H1 (cell line): Measurements from ENCODE around the gene ALDH1A3. TPM values are rescaled to one million over a fixed set of nuclear protein-coding genes. Genes with fewer than 3 reads are reported as not detected.

Experiments
- CTCF ChIA-PET: fragments of 300-600 bp; sonication (Branson Sonifier 250); formaldehyde crosslinking; loops from one replicate; lab custom pipeline; 2021; ENCODE audit not compliant: partially characterized antibody; lab: Charles Lee
- POLR2A ChIA-PET: fragments of 300-600 bp; sonication (Branson Sonifier 250); formaldehyde crosslinking; loops from one replicate; lab custom pipeline; 2021; ENCODE audit warnings: inconsistent platforms; ENCODE audit not compliant: partially characterized antibody; lab: Charles Lee
- DNase-seq, 2 experiments: peaks; one replicate each; pipeline versions ENCODE4 v3.0.0 to v3.0.0-alpha.2; 2010 to 2022; ENCODE audit warnings: low spot score in 2 of 2, low read depth in 1 of 2, mixed read lengths in 1 of 2
- FAIRE-seq: peaks from 2 replicates; lab custom pipeline; 2011; peaks lifted over from hg19 to GRCh38; lab: Jason Lieb, UNC
- H2AFZ ChIP-seq: 2 replicates; pipeline ENCODE4 v1.8.1; 2012; ENCODE audit warnings: low read length, inconsistent platforms
- H2AK5ac ChIP-seq: 2 replicates; pipeline ENCODE4 v1.6.1; 2013; ENCODE audit warnings: low read depth, low read length
- H2BK120ac ChIP-seq: replicated peaks from 2 replicates; pipeline ENCODE3; 2013; ENCODE audit warnings: low read depth, low read length, inconsistent platforms
- H2BK12ac ChIP-seq: 2 replicates; pipeline ENCODE4 v1.6.1; 2013; ENCODE audit warnings: low read depth, low read length
- H2BK15ac ChIP-seq: 2 replicates; pipeline ENCODE4 v1.6.1; 2013; ENCODE audit warnings: low read length
- H2BK20ac ChIP-seq: 2 replicates; pipeline ENCODE4 v1.6.1; 2013; ENCODE audit warnings: low read length
- H2BK5ac ChIP-seq: 2 replicates; pipeline ENCODE4 v1.6.1; 2013; ENCODE audit warnings: low read depth, low read length
- H3K14ac ChIP-seq: 2 replicates; pipeline ENCODE4 v1.6.1; 2013; ENCODE audit warnings: inconsistent platforms; ENCODE audit not compliant: insufficient read length
- H3K18ac ChIP-seq: 2 replicates; pipeline ENCODE4 v1.6.1; 2013; ENCODE audit warnings: low read length; ENCODE audit errors: extremely low read depth
- H3K23ac ChIP-seq: 2 replicates; pipeline ENCODE4 v1.6.1; 2013; ENCODE audit warnings: inconsistent platforms; ENCODE audit not compliant: insufficient read length
- H3K23me2 ChIP-seq: 2 replicates; pipeline ENCODE4 v1.6.1; 2013; ENCODE audit warnings: low read depth, low read length
- H3K27ac ChIP-seq: 2 replicates; pipeline ENCODE4 v1.6.1; 2011; ENCODE audit warnings: low read depth, low read length, inconsistent platforms
- H3K27me3 ChIP-seq, 4 experiments: replicated peaks in 1 of 4; 1 replicate in 1 of 4; 2 replicates in 3 of 4; pipeline versions ENCODE4 v1.6.1 to v1.8.1; 2011 to 2013; ENCODE audit warnings: low read length in 3 of 4, mild to moderate bottlenecking in 3 of 4, inconsistent platforms in 2 of 4, mixed read lengths in 2 of 4, moderate library complexity in 1 of 4; ENCODE audit not compliant: control insufficient read depth in 3 of 4, insufficient read depth in 3 of 4; ENCODE audit errors: extremely low read depth in 1 of 4
- H3K36me3 ChIP-seq, 4 experiments: 2 replicates each; pipeline versions ENCODE4 v1.6.1 to v1.8.1; 2011 to 2013; ENCODE audit warnings: mild to moderate bottlenecking in 4 of 4, low read length in 3 of 4, moderate library complexity in 2 of 4, control low read depth in 1 of 4, inconsistent platforms in 1 of 4; ENCODE audit not compliant: insufficient read depth in 4 of 4, control insufficient read depth in 2 of 4
- H3K4ac ChIP-seq: replicated peaks from 2 replicates; pipeline ENCODE3; 2013; ENCODE audit warnings: low read length, low read depth, mixed read lengths, inconsistent platforms; ENCODE audit not compliant: insufficient read length
- H3K4me1 ChIP-seq, 4 experiments: replicated peaks in 1 of 4; 1 replicate in 1 of 4; 2 replicates in 3 of 4; pipeline versions ENCODE4 v1.6.1 to v1.8.1; 2011 to 2013; ENCODE audit warnings: low read length in 3 of 4, inconsistent platforms in 2 of 4, mixed read lengths in 1 of 4; ENCODE audit not compliant: insufficient read depth in 4 of 4, control insufficient read depth in 3 of 4
- H3K4me2 ChIP-seq, 2 experiments: 2 replicates each; pipeline versions ENCODE4 v1.6.1 to v1.8.1; 2011 to 2013; ENCODE audit warnings: low read depth in 2 of 2, low read length in 2 of 2, control low read depth in 1 of 2, inconsistent platforms in 1 of 2, mild to moderate bottlenecking in 1 of 2; ENCODE audit not compliant: insufficient read depth in 1 of 2
- H3K4me3 ChIP-seq, 4 experiments: fragments of 200-600, 300-600 bp in 1 of 4; sonication (generic), shearing (Covaris generic), sonication (Bioruptor Twin) in 1 of 4; 2 replicates each; pipeline versions ENCODE4 v1.5.1 to v1.8.1; 2011 to 2016; ENCODE audit warnings: low read length in 4 of 4, low read depth in 3 of 4, control low read depth in 2 of 4, inconsistent platforms in 2 of 4, mild to moderate bottlenecking in 2 of 4, mixed read lengths in 1 of 4, moderate library complexity in 1 of 4; ENCODE audit not compliant: insufficient read depth in 2 of 4; ENCODE audit errors: extremely low read depth in 1 of 4
- H3K56ac ChIP-seq: replicated peaks from 2 replicates; pipeline ENCODE3; 2013; ENCODE audit warnings: low read depth, mild to moderate bottlenecking, mixed read lengths, low read length, inconsistent platforms; ENCODE audit not compliant: insufficient read length
- H3K79me1 ChIP-seq: 2 replicates; pipeline ENCODE4 v1.6.1; 2013; ENCODE audit warnings: low read depth, low read length, control low read depth
- H3K79me2 ChIP-seq, 2 experiments: 2 replicates each; pipeline versions ENCODE4 v1.6.1 to v1.8.1; 2012 to 2013; ENCODE audit warnings: low read length in 2 of 2, mild to moderate bottlenecking in 2 of 2, inconsistent platforms in 1 of 2; ENCODE audit not compliant: insufficient read depth in 2 of 2, control insufficient read depth in 1 of 2
- H3K9ac ChIP-seq, 4 experiments: replicated peaks in 1 of 4; 1 replicate in 1 of 4; 2 replicates in 3 of 4; pipeline versions ENCODE4 v1.6.1 to v1.8.1; 2011 to 2013; ENCODE audit warnings: low read depth in 3 of 4, low read length in 3 of 4, control low read depth in 2 of 4, mild to moderate bottlenecking in 2 of 4, moderate library complexity in 2 of 4, inconsistent platforms in 1 of 4; ENCODE audit errors: extremely low read depth in 1 of 4
- H3K9me3 ChIP-seq, 2 experiments: 2 replicates each; pipeline versions ENCODE4 v1.6.1 to v1.8.1; 2012 to 2013; ENCODE audit warnings: mild to moderate bottlenecking in 2 of 2, moderate library complexity in 2 of 2, control low read depth in 1 of 2, inconsistent platforms in 1 of 2, low read depth in 1 of 2, low read length in 1 of 2, mixed read lengths in 1 of 2; ENCODE audit not compliant: insufficient read depth in 2 of 2
- H4K20me1 ChIP-seq, 2 experiments: replicated peaks in 1 of 2; 2 replicates each; pipeline versions ENCODE3 to v1.8.1; 2011 to 2013; ENCODE audit warnings: inconsistent platforms in 2 of 2, low read length in 2 of 2, mild to moderate bottlenecking in 1 of 2; ENCODE audit not compliant: insufficient read depth in 2 of 2, control insufficient read depth in 1 of 2
- H4K5ac ChIP-seq: 2 replicates; pipeline ENCODE4 v1.6.1; 2013; ENCODE audit warnings: low read length, low read depth, mixed read lengths, inconsistent platforms; ENCODE audit not compliant: insufficient read length
- H4K8ac ChIP-seq: 2 replicates; pipeline ENCODE4 v1.8.0; 2013; ENCODE audit warnings: mild to moderate bottlenecking, moderate library complexity, low read length, inconsistent platforms; ENCODE audit not compliant: insufficient read depth; ENCODE audit errors: extremely low read depth
- H4K91ac ChIP-seq: replicated peaks from 2 replicates; pipeline ENCODE3; 2013; ENCODE audit warnings: low read length, mixed read lengths, inconsistent platforms; ENCODE audit not compliant: insufficient read length
- BACH1 ChIP-seq: IDR thresholded peaks from 2 replicates; pipeline ENCODE4 v1.6.1; 2012; ENCODE audit warnings: low read length, improper control_type of control experiment
- BRCA1 ChIP-seq: IDR thresholded peaks from 2 replicates; pipeline ENCODE4 v1.6.1; 2012; ENCODE audit warnings: low read depth, low read length, improper control_type of control experiment
- FOSL1 ChIP-seq: IDR thresholded peaks from 2 replicates; pipeline ENCODE4 v1.6.1; 2011; ENCODE audit warnings: mild to moderate bottlenecking, low read depth, low read length, moderate library complexity; ENCODE audit not compliant: insufficient read depth
- GABPA ChIP-seq: IDR thresholded peaks from 2 replicates; pipeline ENCODE4 v1.6.1; 2011; ENCODE audit warnings: mild to moderate bottlenecking, low read length, moderate library complexity, borderline replicate concordance; ENCODE audit not compliant: insufficient read depth
- MAFK ChIP-seq: IDR thresholded peaks from 2 replicates; pipeline ENCODE4 v1.6.1; 2012; ENCODE audit warnings: low read depth, mild to moderate bottlenecking, improper control_type of control experiment, low read length
- PHF8 ChIP-seq: fragments of 200-600 bp; sonication (generic); conservative IDR thresholded peaks from 2 replicates; pipeline ENCODE4 v1.7.1; 2012; ENCODE audit warnings: low read depth, mild to moderate bottlenecking, inconsistent platforms, low read length, moderate library complexity
- SP1 ChIP-seq: IDR thresholded peaks from 2 replicates; pipeline ENCODE4 v1.6.1; 2011; ENCODE audit warnings: low read depth, low read length
- SUZ12 ChIP-seq: fragments of 200-600 bp; sonication (generic); IDR thresholded peaks from 2 replicates; pipeline ENCODE4 v1.6.1; 2012; ENCODE audit warnings: mild to moderate bottlenecking, inconsistent platforms, low read length, moderate library complexity, mixed read lengths
- TCF12 ChIP-seq: IDR thresholded peaks from 2 replicates; pipeline ENCODE4 v1.6.1; 2011; ENCODE audit warnings: low read depth, mild to moderate bottlenecking, low read length
- YY1 ChIP-seq: IDR thresholded peaks from 2 replicates; pipeline ENCODE4 v1.6.1; 2011; ENCODE audit warnings: low read depth, mild to moderate bottlenecking, low read length
- WGBS, 2 experiments: shearing (Covaris generic) in 1 of 2; methylation state at CpG; one replicate each; pipeline versions ENCODE4 v1.1.6 to v1.1.7; 2013 to 2015; ENCODE audit warnings: low lambda C conversion rate in 2 of 2, mixed read lengths in 2 of 2, inconsistent platforms in 1 of 2, low coverage in 1 of 2, missing lambda C conversion rate in 1 of 2; ENCODE audit not compliant: insufficient replicate concordance in 2 of 2, insufficient coverage in 1 of 2, insufficient read length in 1 of 2; ENCODE audit errors: extremely low coverage in 1 of 2, missing lambda C conversion rate in 1 of 2; 5-methylcytosine and 5-hydroxymethylcytosine counted together
- polyA plus RNA-seq, 7 experiments: library from polyadenylated mRNA; depleted of rRNA in 3 of 7; stranded (reverse) in 5 of 7; unstranded in 2 of 7; fragments of >200 nt in 5 of 7; fragments of 200-250 nt in 2 of 7; gene quantifications; 1 replicate in 5 of 7; 2 replicates in 1 of 7; 4 replicates in 1 of 7; pipeline versions ENCODE4 v1.2.1 to v1.2.3, GENCODE V29; 2011 to 2013; ENCODE audit warnings: missing spikeins in 2 of 7, mixed read lengths in 2 of 7
- total RNA-seq: library from RNA; stranded (reverse); fragmentation: NEBNext Ultra II Directional; extraction: Animal tissue kit (Norgen Biotek cat#: 25700); gene quantifications from 2 replicates; pipeline ENCODE4 v1.2.1, GENCODE V29; 2021

ALDH1A3 gene
- total and polyA plus RNA-seq, 2 of the 8 experiments (the other 6 are each of a cell fraction or from before 2014, with no cell fraction given), result 2.2 to 5.5 TPM

GRCh38 chr15:100847194-100847593 lies 32.4 kb upstream of the ALDH1A3 start:
- H3K4ac ChIP-seq, result no peak overlapping the region
- DNase-seq, result no peak
- no peak overlapping the region for H3K56ac ChIP-seq
- no peak overlapping the region for H3K18ac ChIP-seq
- H3K79me2 ChIP-seq, result no peaks in the 10 kb centered on the region
- H3K4me3 ChIP-seq, result no peak overlapping the region
- ChIA-PET POLR2A (no interaction called here), CTCF (interaction anchor here (1.0 to 3.0 kb wide), 6 partner anchors 15 to 161 kb away, joined by 3 to 16 read pairs (median 4); no protein-coding TSS in a partner anchor)
- no peaks in the 10 kb centered on the region for H3K4me1 ChIP-seq
- H2BK20ac ChIP-seq, result no peak overlapping the region
- no peak overlapping the region for H4K91ac ChIP-seq
- H4K8ac ChIP-seq, result no peak overlapping the region
- no peak overlapping the region for H2BK120ac ChIP-seq
- TF ChIP-seq BACH1 (no peak), YY1 (no peak), PHF8 (no peak), FOSL1 (no peak), GABPA (no peak), BRCA1 (no peak), SUZ12 (no peak), MAFK (no peak), SP1 (no peak), TCF12 (no peak)
- no peak overlapping the region for H2AFZ ChIP-seq
- no peak overlapping the region for H3K23ac ChIP-seq
- no peaks in the 10 kb centered on the region for H3K36me3 ChIP-seq
- H2BK15ac ChIP-seq, result no peak overlapping the region
- H4K5ac ChIP-seq, result no peak overlapping the region
- H4K20me1 ChIP-seq, result no peaks in the 10 kb centered on the region
- no peaks in the 10 kb centered on the region for H3K27me3 ChIP-seq
- H3K9me3 ChIP-seq, result no peaks in the 10 kb centered on the region
- H3K23me2 ChIP-seq, result no peaks in the 10 kb centered on the region
- H3K14ac ChIP-seq, result no peak overlapping the region
- WGBS, 2 experiments, result 85% methylated on average over 5 of the region's 5 CpGs; no CpG with 5 or more reads in 1 of the 2 experiments
- H2BK12ac ChIP-seq, result no peak overlapping the region
- H2AK5ac ChIP-seq, result no peak overlapping the region
- H3K79me1 ChIP-seq, result no peaks in the 10 kb centered on the region
- H3K9ac ChIP-seq, result no peak overlapping the region
- FAIRE-seq, result no peak
- no peak overlapping the region for H2BK5ac ChIP-seq
- no peak overlapping the region for H3K27ac ChIP-seq
- no peak overlapping the region for H3K4me2 ChIP-seq
